ENCODE data around the gene SLC16A5.

- no peak for TF ChIP-seq LEF1 (IDR thresholded peaks at IDR 0.05; ENCODE audit: borderline replicate concordance)
- TF ChIP-seq SP1 (IDR thresholded peaks at IDR 0.05) = no peak
- TF ChIP-seq FOXM1 (IDR thresholded peaks at IDR 0.05; ENCODE audit: borderline replicate concordance) = no peak
- TF ChIP-seq ZNF384 (IDR thresholded peaks at IDR 0.05) = no peak
- no peak for TF ChIP-seq SUZ12 (IDR thresholded peaks at IDR 0.05)
- no peak for TF ChIP-seq TARDBP (IDR thresholded peaks at IDR 0.05)
- TF ChIP-seq FOXA1 (IDR thresholded peaks at IDR 0.05) = no peak
- no peak for TF ChIP-seq BHLHE40 (IDR thresholded peaks at IDR 0.05; ENCODE audit: borderline replicate concordance)
These were observed 26.7 kb upstream of the SLC16A5 start for GRCh38 chr17:75061055-75061438.

Measured in HEK293T (cell line).